Measurements from ENCODE around the gene SRC. TPM values are rescaled to one million over a fixed set of nuclear protein-coding genes. Genes with fewer than 3 reads are reported as not detected.

The SRC gene
- total RNA-seq, 3 donors from 2014 or later: 111 to 155 (median 132) TPM

GRCh38 chr20:37401930-37402675 lies 56.2 kb downstream of the SRC start:
- H3K4me1 ChIP-seq (ENCODE audit: low read depth): peaks cover 9% of the 10 kb centered on the region

GRCh38 chr20:37403107-37404033 lies 57.4 kb downstream of the SRC start:
- H3K36me3 ChIP-seq (ENCODE audit: low read depth): no peaks in the 10 kb centered on the region
- H3K4me1 ChIP-seq (ENCODE audit: low read depth): peaks cover 9% of the 10 kb centered on the region
- DNase-seq: no peak
- no peak for ATAC-seq
- intact Hi-C loops (cut with DNase I, micrococcal nuclease): no loop called here
- no peaks in the 10 kb centered on the region for H3K9me3 ChIP-seq
- TF ChIP-seq CTCF (IDR thresholded peaks at IDR 0.05): no peak
- no peak overlapping the region for H3K4me3 ChIP-seq

More at GRCh38 chr20:37401930-37402675, 56.2 kb downstream of the SRC start:
- DNase-seq (no peak), ATAC-seq (no peak)
- intact Hi-C loops (cut with DNase I, micrococcal nuclease): no loop called here
- no peak overlapping the region for H3K4me3 ChIP-seq
- no peak for TF ChIP-seq CTCF (IDR thresholded peaks at IDR 0.05)
- no peaks in the 10 kb centered on the region for H3K36me3 ChIP-seq (ENCODE audit: low read depth)
- H3K9me3 ChIP-seq: no peaks in the 10 kb centered on the region

GRCh38 chr20:37404461-37404890 lies 58.5 kb downstream of the SRC start:
- DNase-seq (no peak), ATAC-seq (no peak)
- Histone ChIP-seq H3K4me1 (ENCODE audit: low read depth) (peaks cover 9% of the 10 kb centered on the region), H3K9me3 (no peaks in the 10 kb centered on the region), H3K36me3 (ENCODE audit: low read depth) (no peaks in the 10 kb centered on the region), H3K4me3 (no peak overlapping the region)
- no peak for TF ChIP-seq CTCF (IDR thresholded peaks at IDR 0.05)
- intact Hi-C loops (cut with DNase I, micrococcal nuclease): no loop called here

GRCh38 chr20:37405351-37405897 lies 59.5 kb downstream of the SRC start:
- peaks cover 9% of the 10 kb centered on the region for H3K4me1 ChIP-seq (ENCODE audit: low read depth)
- H3K4me3 ChIP-seq: no peak overlapping the region
- no peaks in the 10 kb centered on the region for H3K36me3 ChIP-seq (ENCODE audit: low read depth)
- no peak for TF ChIP-seq CTCF (IDR thresholded peaks at IDR 0.05)
- intact Hi-C loops (cut with DNase I, micrococcal nuclease): no loop called here
- DNase-seq (peak in 1 of 3 donors; percentile 10), ATAC-seq (no peak)
- no peaks in the 10 kb centered on the region for H3K9me3 ChIP-seq

Measured in mucosa of descending colon (tissue), 3 donors.